DMS53 (cell line): ENCODE measurements around the gene PRCP.
"Not testable (repeated sequence)": the region's sequence is repeated elsewhere in the genome, so short reads cannot be mapped to it uniquely, and the experiment has no call there.

Source experiments
- DNase-seq: peaks from one replicate; lab custom pipeline; 2025; lab: John Stamatoyannopoulos, UW

PRCP gene

DNA sequence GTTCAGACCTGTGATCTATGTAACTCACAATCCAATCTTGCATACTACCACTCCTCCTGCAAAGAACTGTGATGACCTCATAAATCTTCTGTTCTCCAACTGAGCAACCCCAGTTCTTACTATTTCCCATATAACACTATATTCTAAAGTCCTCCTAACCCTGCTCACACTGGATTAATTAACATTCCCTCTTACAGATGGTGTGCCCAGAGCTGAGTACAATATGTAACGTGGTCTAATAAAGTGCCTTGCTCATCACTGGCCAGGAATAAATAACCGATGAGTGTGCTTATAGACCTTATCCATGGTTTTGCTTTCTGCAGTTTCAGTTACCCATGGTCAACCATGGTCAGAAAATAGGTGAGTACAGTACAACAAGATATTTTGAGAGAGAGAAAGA, 28.6 kb downstream of the PRCP start:
- DNase-seq = no peak

DNA sequence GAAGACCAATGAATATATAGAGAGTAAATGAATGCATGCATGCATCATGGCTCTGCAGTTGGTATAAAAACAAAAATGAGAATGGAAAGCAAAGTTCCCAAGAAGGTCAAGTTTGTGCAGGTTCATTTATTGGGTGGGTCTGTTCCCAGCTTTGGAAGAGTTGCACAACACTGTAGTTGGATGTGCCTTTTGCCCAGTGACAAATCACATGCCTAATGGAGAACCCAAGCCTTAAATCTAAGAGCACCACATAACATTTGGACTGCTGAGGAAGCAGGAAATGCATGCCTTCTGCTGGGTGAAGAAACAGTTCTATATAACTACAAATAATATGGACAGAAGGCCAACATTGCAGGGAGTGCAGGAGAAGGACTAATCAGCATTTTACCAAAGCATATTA, 30.6 kb downstream of the PRCP start:
- DNase-seq = no peak

DNA sequence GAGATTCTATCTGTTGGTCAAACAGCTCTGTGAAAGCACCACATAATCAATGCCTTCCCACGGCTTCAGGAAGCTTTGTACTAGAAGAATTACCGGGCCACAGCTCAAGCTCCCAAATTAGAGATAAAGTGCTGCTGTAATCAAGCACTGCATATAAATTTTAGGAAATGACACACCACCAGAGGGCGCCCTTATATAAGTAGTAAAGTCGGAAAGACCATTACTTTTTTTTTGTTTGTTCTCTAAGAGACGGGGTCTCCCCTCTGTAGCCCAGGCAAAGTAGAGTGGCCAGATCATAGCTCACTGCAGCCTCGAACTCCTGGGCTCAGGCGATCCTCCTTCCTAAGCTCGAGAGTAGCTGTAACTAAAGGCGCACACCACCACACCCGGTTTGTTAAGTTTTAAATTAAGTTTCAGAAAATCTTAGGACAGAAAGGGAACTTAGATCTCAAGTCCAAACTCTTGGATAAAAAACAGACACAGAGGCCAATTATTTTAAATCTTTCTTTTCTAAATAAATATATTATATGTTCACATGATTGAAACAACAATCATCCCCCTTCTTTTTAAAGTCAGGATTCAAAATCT, 32.6 kb downstream of the PRCP start:
- DNase-seq = peak; percentile 96

DNA sequence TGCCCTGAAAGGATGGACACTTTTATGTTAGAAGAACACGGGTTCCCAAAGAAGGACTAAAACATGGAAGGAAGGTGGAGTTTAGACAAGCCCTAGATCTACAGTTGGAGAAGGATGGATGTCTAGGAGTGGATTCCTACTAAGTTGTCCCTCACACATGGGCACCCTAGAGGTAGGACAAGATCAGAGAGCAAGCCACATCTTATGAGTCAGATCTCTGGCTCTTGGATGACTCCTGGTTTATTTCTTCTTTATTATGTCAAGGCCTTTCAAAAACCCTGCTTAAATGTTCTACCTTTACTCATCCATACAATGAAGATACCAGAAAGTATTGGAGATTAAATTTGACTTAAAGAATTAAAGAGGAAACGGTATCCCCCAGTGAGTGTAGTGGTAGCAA, 34.4 kb downstream of the PRCP start:
- no peak for DNase-seq

DNA sequence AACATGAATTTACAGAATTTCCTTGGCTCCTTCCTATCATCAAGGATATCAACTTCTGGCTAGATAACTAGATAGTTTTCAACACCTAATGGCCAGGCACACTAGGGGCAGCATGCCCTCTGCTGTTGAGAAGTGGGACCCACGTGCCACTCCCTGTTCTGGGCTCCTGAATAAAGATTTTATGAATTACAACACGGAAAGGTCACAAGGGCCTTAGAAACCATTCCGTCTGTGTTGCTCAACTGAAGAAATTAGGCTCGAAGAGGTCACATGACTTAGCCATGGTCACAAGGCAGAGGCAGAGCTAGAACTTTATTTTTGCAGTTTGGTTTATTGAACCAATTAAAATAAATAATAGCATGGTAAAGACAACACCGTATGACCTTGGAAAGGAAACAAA, 36.0 kb downstream of the PRCP start:
- peak; percentile 90 for DNase-seq

DNA sequence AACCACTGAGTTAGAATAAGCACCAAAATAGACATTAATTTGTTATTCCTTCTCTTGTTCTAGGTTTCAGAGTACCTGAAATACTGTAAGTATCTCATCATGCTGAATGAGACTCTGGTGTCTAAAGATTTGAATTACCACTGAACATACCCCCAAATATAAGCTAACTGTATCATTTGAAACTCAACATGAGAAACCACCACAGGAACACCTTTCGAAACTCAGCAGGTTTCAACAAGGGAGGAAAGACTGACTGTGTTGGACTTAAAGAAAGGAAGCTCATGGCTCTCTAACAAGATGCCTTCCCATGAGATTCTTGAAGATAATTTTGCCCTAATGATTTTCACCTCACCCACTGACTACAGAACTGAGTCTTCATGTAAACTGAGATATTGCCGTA, 37.0 kb downstream of the PRCP start:
- no peak for DNase-seq

DNA sequence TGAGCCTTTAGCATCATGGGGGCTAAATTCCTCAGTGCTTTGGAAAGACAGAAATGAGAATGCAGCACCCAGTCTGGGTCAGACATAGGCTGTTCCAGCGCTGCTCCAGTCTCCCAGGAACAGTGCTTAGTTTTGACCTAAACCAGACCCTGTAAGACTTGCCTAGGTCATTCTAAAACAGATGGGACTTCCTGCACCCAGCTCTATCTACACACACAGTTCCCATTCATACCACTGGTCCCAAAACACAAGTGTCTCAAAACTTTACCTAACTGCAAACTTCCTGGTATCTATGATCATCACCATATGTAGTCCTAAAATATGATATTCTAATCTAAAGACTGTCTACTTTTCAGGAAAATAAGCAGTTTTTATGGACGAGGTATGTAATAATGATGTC, 37.9 kb downstream of the PRCP start:
- DNase-seq = no peak

DNA sequence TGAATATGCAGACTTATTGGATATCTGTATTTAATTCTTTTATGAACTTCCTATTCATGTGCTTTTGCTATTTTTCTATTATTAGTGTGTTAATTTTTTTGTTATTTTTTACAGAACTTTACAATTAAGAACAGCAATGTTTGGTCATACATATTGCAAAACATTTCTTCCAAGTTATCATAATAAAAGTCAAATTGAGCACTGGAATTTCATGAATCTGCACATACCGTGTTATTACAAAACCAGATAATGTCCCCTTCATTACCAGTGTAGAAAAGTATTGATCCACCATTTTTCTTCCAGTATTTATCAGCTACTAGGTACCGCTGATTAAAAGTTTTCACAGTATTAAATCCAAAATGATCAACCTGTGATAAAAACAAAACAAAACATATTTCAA, 40.5 kb downstream of the PRCP start:
- no peak for DNase-seq

DNA sequence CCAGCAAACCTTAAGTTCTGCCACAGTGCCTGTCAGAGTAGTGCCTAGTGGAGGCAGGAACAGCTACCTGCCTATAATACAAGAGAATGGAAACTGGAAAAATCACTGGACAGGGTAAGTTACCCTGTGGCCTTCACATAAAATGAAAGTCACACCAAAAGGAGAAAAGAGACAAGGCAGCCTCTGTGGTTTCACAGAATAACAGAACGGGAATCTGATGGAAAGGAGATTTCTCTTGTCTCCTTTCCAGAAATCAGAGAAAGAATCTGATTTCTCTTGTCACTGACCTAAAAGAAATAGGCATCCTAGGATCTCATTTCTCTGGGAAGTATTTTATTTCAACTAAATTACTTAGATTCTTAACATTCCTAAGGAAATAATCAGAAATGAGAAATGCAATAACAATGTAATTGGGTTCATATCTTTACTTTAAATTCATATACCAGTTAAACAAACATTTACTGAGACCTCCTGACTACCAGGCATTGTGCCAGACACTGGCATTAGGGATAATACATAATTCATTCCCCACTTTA, 41.6 kb downstream of the PRCP start:
- DNase-seq = no peak

DNA sequence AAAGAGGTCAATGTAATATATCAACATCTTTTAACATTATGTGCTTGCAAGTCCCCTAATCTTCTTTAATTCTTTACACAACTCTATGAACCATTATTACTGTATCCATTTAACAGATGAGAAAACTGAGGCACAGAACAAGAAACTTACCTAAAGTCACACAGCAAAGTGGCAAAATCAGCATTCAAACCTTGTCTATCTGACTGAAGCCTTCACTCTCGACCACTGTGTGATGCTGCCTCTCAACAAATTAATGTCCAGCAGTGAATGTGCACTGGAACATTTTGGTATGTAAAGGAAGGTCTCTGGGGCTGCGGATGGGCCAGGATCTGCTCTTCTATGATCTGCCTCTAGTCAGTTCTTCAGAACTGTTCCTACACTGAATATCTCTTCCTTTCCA, 42.1 kb downstream of the PRCP start:
- no peak for DNase-seq

DNA sequence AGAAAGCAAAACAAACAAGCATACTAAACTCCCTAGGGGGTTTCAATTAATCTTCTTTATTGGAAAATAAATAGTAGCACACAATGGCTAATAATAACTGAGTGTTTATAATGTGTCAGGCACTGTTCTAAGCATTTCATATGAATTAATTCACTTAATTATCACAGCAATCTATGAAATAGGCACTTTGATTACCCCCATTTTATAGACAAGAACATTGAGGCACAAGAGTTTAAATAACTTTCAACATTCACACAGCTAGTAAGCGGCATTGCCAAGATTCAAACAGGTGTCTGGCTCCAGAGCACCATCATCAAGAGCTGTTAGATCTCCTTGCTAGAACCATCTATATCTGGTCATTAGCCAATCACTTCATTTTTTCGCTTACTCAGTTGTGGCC, 43.1 kb downstream of the PRCP start:
- no peak for DNase-seq

DNA sequence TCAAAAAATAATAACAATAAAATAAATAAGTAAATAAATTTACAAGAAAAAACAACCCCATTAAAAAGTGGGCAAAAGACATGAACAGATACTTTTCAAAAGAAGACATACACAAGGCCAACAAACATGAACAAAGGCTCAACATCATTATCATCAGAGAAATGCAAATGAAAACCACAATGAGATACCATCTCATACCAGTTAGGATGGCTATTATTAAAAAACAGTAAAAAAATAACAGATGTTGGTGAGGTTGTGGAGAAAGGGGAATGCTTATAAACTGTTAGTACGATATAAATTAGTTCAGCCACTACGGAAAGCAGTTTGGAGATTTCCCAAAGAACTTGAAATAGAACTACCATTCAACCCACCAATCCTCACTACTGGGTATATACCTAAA, 44.6 kb downstream of the PRCP start:
- DNase-seq = no peak

DNA sequence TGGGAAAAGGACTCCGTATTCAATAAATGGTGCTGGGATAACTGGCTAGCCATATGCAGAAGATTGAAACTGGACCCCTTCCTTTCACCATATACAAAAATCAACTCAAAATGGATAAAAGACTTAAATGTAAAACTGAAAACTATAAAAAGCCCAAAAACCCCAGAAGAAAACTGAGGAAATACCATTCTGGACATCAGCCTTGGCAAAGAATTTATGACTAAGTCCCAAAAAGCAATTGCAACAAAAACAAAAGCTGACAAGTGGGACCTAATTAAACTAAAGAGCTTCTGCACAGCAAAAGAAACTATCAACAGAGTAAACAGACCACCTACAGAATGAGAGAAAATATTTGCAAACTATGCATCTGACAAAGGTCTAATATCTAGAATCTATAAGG, 45.3 kb downstream of the PRCP start:
- DNase-seq = not testable (repeated sequence)

DNA sequence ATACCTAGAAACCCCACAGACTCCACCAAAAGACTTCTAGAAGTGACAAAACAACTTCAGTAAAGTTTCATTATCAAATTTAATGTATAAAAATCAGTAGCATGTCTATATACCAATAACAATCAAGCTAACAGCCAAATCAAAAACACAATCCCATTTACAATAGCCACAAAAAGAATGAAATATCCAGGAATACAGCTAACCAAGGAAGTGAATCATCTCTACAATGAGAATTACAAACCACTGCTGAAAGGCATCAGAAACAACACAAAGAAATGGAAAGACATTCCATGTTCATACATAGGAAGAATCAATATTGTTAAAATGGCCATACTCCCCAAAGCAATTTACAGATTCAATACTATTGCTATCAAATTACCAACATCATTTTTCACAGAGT, 46.0 kb downstream of the PRCP start:
- no peak for DNase-seq

DNA sequence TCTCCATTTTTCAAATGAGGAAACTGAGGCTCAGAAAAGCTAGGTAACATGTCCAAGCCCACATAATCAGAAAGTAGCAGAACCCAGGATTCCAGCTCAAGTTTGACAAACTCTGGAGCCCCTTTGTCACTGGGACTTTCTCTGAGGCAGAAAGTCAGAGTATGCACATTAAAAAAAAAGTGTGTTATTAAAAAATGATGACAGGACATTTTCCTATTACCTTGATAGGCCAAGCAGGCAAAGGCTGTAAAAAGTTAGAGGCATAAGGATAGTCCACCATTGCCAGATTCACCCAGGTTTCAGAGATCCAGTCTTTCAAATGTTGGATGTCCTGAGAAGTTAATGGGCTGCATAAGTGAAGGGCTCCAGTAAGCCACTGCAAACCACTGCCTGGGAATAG, 51.4 kb downstream of the PRCP start:
- DNase-seq = no peak

DNA sequence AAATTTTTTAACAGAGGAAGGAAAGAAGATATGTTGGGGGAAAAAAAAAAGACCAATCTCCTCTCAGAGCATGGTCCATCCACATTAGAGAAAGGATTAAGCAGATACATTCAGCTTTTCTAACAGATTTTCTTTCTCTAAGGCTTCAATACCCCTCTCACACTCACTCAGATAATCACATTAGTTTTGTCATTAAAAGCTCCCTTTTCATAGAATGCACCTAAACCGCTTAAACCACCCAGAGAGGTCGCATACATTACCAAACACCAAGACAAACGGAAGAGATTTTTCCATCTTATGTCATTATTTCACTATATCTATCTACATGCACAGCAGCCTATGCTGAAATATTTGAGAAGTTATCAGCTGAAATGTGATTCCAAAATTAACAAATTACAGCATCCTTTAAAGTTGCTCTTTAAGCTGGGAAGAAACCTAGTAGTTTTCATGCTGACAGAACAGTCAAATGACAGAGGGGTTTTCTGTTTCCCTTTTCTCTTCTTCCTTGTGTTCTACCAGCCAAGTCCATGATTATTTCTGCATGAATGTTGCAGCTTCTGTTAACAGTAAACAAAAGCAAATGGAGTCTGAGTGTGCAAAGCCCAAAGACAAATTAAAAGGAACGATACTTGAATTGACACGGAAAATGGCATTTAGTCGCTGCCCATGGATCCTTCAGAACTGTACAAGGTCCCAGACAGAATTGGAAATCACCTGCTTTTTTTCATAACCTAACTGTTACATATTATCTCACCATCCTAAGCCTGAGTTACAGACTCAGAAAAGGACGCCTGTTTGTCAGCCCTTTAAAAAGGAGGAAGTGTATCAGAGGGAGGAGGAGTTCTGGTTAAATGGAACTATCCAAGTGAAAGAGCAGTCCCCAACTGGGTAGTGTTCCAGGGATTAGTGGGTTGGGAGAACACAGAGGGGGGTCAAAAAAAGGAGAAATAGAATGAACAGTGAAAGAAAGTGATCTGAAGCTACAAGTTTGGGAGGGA, 54.6 kb downstream of the PRCP start:
- no peak for DNase-seq

DNA sequence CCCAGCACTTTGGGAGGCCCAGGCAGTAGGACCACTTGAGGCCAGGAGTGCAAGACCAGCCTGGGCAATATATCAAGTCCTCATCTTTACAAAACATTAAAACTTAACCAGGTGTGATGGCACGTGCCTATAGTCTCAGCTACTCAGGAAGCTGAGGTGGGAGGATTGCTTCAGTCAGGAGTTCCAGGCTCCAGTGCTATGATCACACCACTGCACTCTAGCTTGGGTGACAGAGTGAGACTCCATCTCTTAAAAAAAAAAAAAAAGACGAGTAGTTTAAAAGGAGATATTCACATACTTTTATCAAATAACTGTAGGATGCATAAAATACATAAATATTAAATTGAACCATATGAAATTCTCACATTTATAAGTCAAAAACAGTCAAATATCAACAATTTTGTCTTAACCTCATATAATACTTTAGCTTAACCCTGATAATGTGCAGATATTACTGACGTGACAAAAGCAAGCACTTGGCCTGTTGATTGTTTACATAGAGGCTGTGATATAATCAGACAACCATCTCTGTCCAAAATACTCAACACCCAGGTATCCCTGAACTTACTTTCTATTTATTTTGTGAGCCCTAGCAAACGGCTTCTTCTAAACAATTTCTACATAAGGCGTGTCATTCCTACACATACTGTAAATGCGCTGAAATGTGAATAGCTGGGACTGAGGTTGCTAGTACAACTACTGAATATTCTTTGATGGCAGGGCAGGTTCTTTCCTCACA, 57.0 kb downstream of the PRCP start:
- peak; percentile 85 for DNase-seq

DNA sequence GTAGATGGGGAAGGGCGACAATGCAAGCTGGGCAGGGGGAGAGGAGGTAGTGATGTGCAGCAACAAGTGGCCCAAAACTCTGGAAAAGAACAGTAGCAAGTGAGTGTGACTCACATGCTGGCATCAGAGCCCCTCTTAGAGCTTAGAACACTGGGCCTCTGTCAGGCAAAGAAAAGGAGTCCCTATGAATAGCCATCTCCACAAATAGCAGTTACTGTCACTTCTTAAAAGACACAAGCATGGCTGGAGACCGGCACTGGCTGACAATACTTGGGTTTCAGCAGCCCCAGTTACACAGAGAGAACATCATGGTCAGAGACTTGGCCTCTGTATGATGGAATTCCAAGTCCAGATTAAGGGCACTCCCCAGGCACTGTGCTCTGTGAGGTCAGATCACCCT, 58.2 kb downstream of the PRCP start:
- no peak for DNase-seq

DNA sequence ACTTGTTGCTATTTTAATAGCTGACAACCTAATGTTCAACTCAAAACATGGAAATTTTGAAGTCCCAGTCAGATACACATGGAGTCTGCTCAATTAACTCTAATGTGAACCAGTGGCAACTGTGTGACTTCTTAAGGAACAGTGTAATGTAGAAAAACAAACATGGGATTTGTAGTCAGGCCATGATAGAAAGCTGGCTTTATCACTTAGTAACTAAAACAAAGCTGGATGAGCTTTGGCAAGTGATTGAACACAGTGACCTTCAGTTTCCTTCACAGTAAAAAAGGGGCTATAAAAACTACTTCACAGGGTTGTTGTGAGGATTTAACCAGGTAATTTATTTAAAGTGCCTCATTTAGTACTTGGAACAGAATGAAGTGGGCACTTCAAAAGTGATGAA, 62.6 kb downstream of the PRCP start:
- DNase-seq = no peak

DNA sequence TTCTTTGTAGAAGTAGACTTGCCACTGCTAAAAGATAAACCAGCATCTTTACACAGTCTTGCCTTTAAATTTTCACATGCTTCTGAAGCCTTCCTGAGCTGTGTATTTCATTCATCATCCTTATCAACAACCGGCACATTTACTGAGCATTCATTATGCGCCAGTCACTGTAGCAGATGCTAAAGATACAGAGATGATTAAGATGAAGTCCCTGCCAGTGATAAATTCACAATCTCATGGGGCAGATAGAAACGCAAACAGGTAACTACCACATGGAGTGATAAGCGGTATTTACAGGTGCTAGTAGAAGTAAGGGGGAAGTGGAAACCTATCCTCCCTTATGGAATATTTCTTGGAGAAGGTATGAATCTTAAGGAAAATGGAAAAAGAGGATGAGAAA, 67.2 kb downstream of the PRCP start:
- DNase-seq = no peak

DNA sequence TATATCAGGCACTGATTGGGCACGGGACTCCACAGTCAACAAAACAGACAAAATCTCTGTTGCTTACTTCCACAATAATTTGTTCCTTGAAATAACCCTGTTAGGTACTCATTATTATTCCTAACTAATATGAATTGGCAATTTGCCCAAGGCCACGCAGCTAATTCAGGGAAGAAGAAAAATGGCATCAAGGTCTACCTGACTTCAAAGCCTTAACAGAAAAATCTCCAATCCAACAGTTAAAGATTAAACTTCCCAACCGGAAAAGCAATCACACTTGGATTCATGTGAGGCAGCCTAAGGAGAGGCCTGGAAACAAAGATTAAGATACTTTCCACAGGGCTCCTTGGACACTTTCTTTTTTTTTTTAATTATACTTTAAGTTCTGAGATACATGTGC, 68.9 kb downstream of the PRCP start:
- no peak for DNase-seq

DNA sequence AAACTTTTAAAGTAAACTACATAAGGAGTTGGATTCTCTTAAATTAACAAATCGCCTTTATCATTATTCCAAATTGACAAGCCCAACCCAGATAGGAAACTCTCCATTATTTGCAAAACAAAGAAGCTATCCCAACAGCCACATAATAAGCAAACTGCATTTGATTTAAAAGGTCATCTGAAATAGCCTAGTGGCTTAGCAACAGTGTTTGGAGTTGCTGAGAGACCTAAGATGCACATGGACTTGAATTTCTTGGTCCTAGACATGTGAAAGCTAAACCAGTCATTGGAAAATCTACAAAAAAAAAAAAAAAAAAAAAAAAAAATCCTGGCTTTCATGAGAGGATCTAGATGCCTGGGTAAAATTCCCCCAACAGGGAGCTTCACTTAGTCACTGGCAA, 69.5 kb downstream of the PRCP start:
- DNase-seq = no peak

DNA sequence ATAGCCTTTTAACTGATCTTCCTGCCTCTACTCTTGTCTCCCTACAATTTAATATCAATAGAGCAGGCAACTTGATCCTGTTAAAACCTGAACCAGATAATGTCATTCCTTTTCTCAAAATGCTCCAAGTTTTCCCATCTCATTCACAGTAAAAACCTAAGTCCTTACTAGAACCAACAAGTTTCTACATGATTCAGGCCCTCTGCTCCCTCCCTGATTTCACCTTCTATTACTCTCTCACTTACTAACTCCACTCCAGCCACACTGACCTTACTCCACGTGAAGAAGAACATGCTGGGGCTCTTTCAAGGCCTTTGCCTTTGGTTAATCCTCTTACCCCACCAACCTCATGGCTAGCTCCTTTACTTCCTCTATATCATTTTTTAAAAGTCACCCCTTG, 71.1 kb downstream of the PRCP start:
- DNase-seq = no peak
